ENCODE measurements around the gene RBM17.
"Not testable (repeated sequence)": the region's sequence is repeated elsewhere in the genome, so short reads cannot be mapped to it uniquely, and the experiment has no call there.

Gene RBM17

GRCh38 chr10:6135039-6135438 lies 46.2 kb downstream of the RBM17 start:
- Histone ChIP-seq H3K9ac (ENCODE audit: low read depth, low read length) (no peak overlapping the region), H3K36me3 (ENCODE audit: insufficient read depth, low read length) (no peaks in the 10 kb centered on the region), H3K4me1 (ENCODE audit: control insufficient read depth, insufficient read depth, low read length) (peaks cover 14% of the 10 kb centered on the region), H3K4me3 (ENCODE audit: low read length) (no peak overlapping the region), H3K9me3 (replicated peaks; ENCODE audit: low read length) (no peaks in the 10 kb centered on the region), H3K27me3 (ENCODE audit: control insufficient read depth, insufficient read depth, low read length) (peaks cover 15% of the 10 kb centered on the region), H3K4me2 (ENCODE audit: low read length) (no peak overlapping the region)

DNA sequence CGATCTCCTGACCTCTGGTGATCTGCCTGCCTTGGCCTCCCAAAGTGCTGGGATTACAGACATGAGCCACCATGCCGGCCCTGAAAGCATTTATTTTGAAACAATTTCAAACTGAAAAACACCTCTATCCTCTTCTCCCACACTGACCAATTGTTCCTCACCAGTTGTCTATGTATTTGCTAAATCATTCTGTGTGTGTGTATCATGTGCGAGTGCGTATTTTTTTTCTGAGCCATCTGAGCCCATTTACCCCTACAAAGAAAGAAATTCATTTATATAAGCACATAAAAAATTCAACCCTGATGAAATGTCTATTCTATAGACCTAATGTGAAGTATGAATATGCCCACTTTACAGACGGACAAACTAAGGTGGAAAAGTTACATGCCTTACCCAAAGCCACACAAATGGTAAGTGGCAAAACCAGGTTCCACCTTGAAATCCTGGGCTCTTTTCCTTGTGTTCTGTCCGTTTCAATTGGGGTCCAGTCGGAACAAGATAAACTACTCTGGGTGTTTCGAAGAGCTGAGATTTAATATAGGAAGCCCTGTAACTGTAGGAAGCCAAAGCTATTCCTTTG lies 46.8 kb downstream of the RBM17 start:
- no peaks in the 10 kb centered on the region for H3K36me3 ChIP-seq (ENCODE audit: insufficient read depth, low read length)
- H3K4me1 ChIP-seq (ENCODE audit: control insufficient read depth, insufficient read depth, low read length): peaks cover 19% of the 10 kb centered on the region
- no peak overlapping the region for H3K4me3 ChIP-seq (ENCODE audit: low read length)
- peak overlapping the region; percentile 78 for H3K4me2 ChIP-seq (ENCODE audit: low read length)
- no peaks in the 10 kb centered on the region for H3K9me3 ChIP-seq (replicated peaks; ENCODE audit: low read length)
- H3K9ac ChIP-seq (ENCODE audit: low read depth, low read length): no peak overlapping the region
- peaks cover 15% of the 10 kb centered on the region for H3K27me3 ChIP-seq (ENCODE audit: control insufficient read depth, insufficient read depth, low read length)

GRCh38 chr10:6136215-6137201 lies 47.7 kb downstream of the RBM17 start:
- H3K4me1 ChIP-seq (ENCODE audit: control insufficient read depth, insufficient read depth, low read length): peaks cover 23% of the 10 kb centered on the region

DNA sequence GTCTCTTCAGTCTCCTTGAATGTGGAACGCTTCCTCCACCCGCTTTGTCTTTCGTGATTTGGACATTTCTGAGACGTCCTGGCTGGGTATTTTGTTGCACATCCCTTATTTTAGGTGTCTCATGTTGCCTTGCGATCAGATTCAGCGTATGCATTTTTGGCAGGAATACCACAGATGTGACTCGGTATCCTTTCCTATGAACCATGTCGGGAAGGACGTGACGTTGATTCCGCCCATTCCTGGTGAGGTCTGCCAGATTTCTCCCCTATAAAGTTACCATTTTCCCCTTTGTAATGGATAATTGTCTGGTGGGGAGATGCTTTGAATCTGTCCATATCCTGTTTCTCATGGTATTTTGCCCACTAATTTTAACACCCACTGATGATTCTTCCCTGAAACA lies 49.6 kb downstream of the RBM17 start:
- H3K36me3 ChIP-seq (ENCODE audit: insufficient read depth, low read length): no peaks in the 10 kb centered on the region
- H3K9ac ChIP-seq (ENCODE audit: low read depth, low read length): no peak overlapping the region

More at GRCh38 chr10:6136215-6137201, 47.7 kb downstream of the RBM17 start:
- H3K4me3 ChIP-seq (ENCODE audit: low read length): peak overlapping the region; percentile 44
- peak overlapping the region; percentile 78 for H3K4me2 ChIP-seq (ENCODE audit: low read length)
- peak overlapping the region; percentile 37 for H3K9ac ChIP-seq (ENCODE audit: low read depth, low read length)
- peaks cover 15% of the 10 kb centered on the region for H3K27me3 ChIP-seq (ENCODE audit: control insufficient read depth, insufficient read depth, low read length)
- H3K9me3 ChIP-seq (replicated peaks; ENCODE audit: low read length): no peaks in the 10 kb centered on the region
- H3K36me3 ChIP-seq (ENCODE audit: insufficient read depth, low read length): no peaks in the 10 kb centered on the region

DNA sequence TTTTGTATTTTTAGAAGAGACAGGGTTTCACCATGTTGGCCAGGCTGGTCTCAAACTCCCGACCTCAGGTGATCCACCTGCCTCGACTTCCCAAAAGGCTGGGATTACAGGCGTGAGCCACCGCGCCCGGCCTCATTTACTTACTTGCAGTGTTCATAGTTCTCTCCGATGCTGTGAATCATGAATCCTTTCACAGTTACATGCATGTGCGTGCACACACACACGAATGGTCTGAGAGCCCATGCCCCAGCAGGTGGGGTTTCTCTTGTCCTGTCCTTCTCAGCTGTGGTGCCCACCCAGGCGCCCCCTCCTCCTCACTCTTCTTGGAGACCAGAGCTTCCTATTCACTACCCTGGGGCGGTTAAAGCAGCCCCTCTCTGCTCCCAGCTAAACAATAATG lies 50.6 kb downstream of the RBM17 start:
- Histone ChIP-seq H3K4me3 (ENCODE audit: low read length) (no peak overlapping the region), H3K9me3 (replicated peaks; ENCODE audit: low read length) (no peaks in the 10 kb centered on the region), H3K4me2 (ENCODE audit: low read length) (no peak overlapping the region), H3K9ac (ENCODE audit: low read depth, low read length) (no peak overlapping the region), H3K4me1 (ENCODE audit: control insufficient read depth, insufficient read depth, low read length) (peaks cover 45% of the 10 kb centered on the region), H3K36me3 (ENCODE audit: insufficient read depth, low read length) (no peaks in the 10 kb centered on the region), H3K27me3 (ENCODE audit: control insufficient read depth, insufficient read depth, low read length) (peaks cover 15% of the 10 kb centered on the region)

More for the DNA sequence above, 49.6 kb downstream of the RBM17 start:
- peaks cover 41% of the 10 kb centered on the region for H3K4me1 ChIP-seq (ENCODE audit: control insufficient read depth, insufficient read depth, low read length)
- H3K9me3 ChIP-seq (replicated peaks; ENCODE audit: low read length): no peaks in the 10 kb centered on the region
- H3K4me3 ChIP-seq (ENCODE audit: low read length): no peak overlapping the region
- H3K4me2 ChIP-seq (ENCODE audit: low read length): no peak overlapping the region
- peaks cover 15% of the 10 kb centered on the region for H3K27me3 ChIP-seq (ENCODE audit: control insufficient read depth, insufficient read depth, low read length)

- Histone ChIP-seq H3K4me3 (ENCODE audit: low read length) (no peak overlapping the region), H3K9ac (ENCODE audit: low read depth, low read length) (peak overlapping the region; percentile 13), H3K36me3 (ENCODE audit: insufficient read depth, low read length) (no peaks in the 10 kb centered on the region), H3K27me3 (ENCODE audit: control insufficient read depth, insufficient read depth, low read length) (peaks cover 15% of the 10 kb centered on the region), H3K9me3 (replicated peaks; ENCODE audit: low read length) (no peaks in the 10 kb centered on the region), H3K4me2 (ENCODE audit: low read length) (peak overlapping the region; percentile 85), H3K4me1 (ENCODE audit: control insufficient read depth, insufficient read depth, low read length) (peaks cover 45% of the 10 kb centered on the region)
Measured at GRCh38 chr10:6140141-6140841, 51.5 kb downstream of the RBM17 start.

GRCh38 chr10:6140965-6141295 lies 52.1 kb downstream of the RBM17 start:
- peak overlapping the region; percentile 66 for H3K4me3 ChIP-seq (ENCODE audit: low read length)
- no peaks in the 10 kb centered on the region for H3K36me3 ChIP-seq (ENCODE audit: insufficient read depth, low read length)
- H3K9me3 ChIP-seq (replicated peaks; ENCODE audit: low read length): no peaks in the 10 kb centered on the region
- peaks cover 15% of the 10 kb centered on the region for H3K27me3 ChIP-seq (ENCODE audit: control insufficient read depth, insufficient read depth, low read length)
- peak overlapping the region; percentile 13 for H3K9ac ChIP-seq (ENCODE audit: low read depth, low read length)
- H3K4me1 ChIP-seq (ENCODE audit: control insufficient read depth, insufficient read depth, low read length): peaks cover 48% of the 10 kb centered on the region
- peak overlapping the region; percentile 85 for H3K4me2 ChIP-seq (ENCODE audit: low read length)

DNA sequence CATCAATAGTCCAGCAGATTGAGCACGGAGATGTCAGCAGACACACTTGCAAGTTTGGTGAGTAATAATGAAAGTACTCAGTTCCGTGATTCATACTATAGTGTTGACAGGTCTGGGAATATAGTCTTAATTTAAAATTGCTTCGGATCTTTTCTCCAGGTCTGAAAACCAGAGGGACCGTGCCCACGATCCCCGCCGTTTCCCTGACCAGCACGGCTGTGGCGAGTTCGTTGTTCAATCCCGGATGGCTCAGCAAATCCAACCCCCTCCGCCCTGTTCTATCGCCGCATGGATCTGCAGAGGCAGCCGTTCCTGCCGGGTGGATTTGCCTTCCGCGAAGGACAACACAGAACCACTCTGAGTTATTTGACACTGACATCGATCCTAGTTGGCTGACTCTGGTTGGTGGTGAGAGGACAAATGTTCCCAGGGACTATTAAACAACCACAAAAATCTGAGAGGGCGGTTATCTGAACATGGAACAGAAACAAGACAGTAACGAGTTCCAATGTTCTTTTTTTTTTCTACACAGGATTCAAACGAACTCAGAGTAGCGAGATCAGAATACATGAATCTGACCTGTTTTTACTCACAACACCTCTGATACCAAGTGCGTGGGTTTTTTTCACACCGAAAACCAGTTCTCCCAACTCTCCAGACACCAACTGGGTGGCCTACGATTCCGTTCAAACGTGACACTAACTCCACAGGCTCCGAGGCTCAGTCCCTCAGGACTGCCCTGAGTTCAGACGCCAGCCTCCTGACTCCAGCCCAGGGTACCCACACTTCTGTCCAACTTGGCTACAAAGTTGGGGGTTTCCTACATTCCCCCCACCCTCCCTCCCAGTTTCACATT lies 52.7 kb downstream of the RBM17 start:
- peak overlapping the region; percentile 78 for H3K9ac ChIP-seq (ENCODE audit: low read depth, low read length)
- H3K9me3 ChIP-seq (replicated peaks; ENCODE audit: low read length): no peaks in the 10 kb centered on the region
- peak overlapping the region; percentile 66 for H3K4me3 ChIP-seq (ENCODE audit: low read length)
- peaks cover 15% of the 10 kb centered on the region for H3K27me3 ChIP-seq (ENCODE audit: control insufficient read depth, insufficient read depth, low read length)
- no peaks in the 10 kb centered on the region for H3K36me3 ChIP-seq (ENCODE audit: insufficient read depth, low read length)
- peaks cover 48% of the 10 kb centered on the region for H3K4me1 ChIP-seq (ENCODE audit: control insufficient read depth, insufficient read depth, low read length)
- peak overlapping the region; percentile 85 for H3K4me2 ChIP-seq (ENCODE audit: low read length)

GRCh38 chr10:6142186-6142585 lies 53.4 kb downstream of the RBM17 start:
- Histone ChIP-seq H3K4me2 (ENCODE audit: low read length) (peak overlapping the region; percentile 85), H3K9ac (ENCODE audit: low read depth, low read length) (peak overlapping the region; percentile 78), H3K4me3 (ENCODE audit: low read length) (peak overlapping the region; percentile 66), H3K27me3 (ENCODE audit: control insufficient read depth, insufficient read depth, low read length) (peaks cover 15% of the 10 kb centered on the region), H3K4me1 (ENCODE audit: control insufficient read depth, insufficient read depth, low read length) (peaks cover 42% of the 10 kb centered on the region)
- not testable (repeated sequence) for H3K36me3 ChIP-seq (ENCODE audit: insufficient read depth, low read length); H3K9me3 ChIP-seq (replicated peaks; ENCODE audit: low read length)

GRCh38 chr10:6142644-6143043 lies 53.8 kb downstream of the RBM17 start:
- H3K9me3 ChIP-seq (replicated peaks; ENCODE audit: low read length): no peaks in the 10 kb centered on the region

DNA sequence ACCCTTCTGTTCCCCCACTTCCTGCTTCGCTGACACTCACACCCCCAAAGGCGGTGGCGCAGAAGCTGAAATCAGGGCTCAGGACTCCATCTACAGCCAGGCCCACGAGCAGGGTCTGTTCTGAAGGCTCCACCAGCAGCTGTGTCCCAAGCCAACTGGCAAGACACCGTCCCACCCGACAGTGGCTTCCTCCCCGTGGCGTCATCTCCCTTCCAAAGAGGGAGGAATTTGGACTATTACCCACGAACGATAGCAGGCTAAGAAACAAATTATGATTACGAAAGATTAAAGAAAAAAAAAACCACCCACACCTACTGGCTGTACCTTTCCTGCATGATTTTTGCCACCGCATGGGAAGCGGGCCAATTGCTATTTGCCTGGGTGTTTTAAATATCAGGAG lies 54.3 kb downstream of the RBM17 start:
- Histone ChIP-seq H3K4me2 (ENCODE audit: low read length) (no peak overlapping the region), H3K4me3 (ENCODE audit: low read length) (no peak overlapping the region), H3K36me3 (ENCODE audit: insufficient read depth, low read length) (no peaks in the 10 kb centered on the region), H3K9ac (ENCODE audit: low read depth, low read length) (no peak overlapping the region), H3K27me3 (ENCODE audit: control insufficient read depth, insufficient read depth, low read length) (peaks cover 10% of the 10 kb centered on the region), H3K9me3 (replicated peaks; ENCODE audit: low read length) (no peaks in the 10 kb centered on the region), H3K4me1 (ENCODE audit: control insufficient read depth, insufficient read depth, low read length) (peaks cover 41% of the 10 kb centered on the region)

More at GRCh38 chr10:6142644-6143043, 53.8 kb downstream of the RBM17 start:
- Histone ChIP-seq H3K4me1 (ENCODE audit: control insufficient read depth, insufficient read depth, low read length) (peaks cover 41% of the 10 kb centered on the region), H3K36me3 (ENCODE audit: insufficient read depth, low read length) (no peaks in the 10 kb centered on the region), H3K4me3 (ENCODE audit: low read length) (no peak overlapping the region), H3K4me2 (ENCODE audit: low read length) (no peak overlapping the region), H3K27me3 (ENCODE audit: control insufficient read depth, insufficient read depth, low read length) (peaks cover 15% of the 10 kb centered on the region), H3K9ac (ENCODE audit: low read depth, low read length) (no peak overlapping the region)

Measured in skeletal muscle satellite cell (primary cell).